ENCODE data around the gene SHISA7. TPM values are rescaled to one million over a fixed set of nuclear protein-coding genes. Genes with fewer than 3 reads are reported as not detected.

SHISA7 gene
- total and polyA plus RNA-seq, 4 donors, result 1.6 TPM; not detected in 3

DNA sequence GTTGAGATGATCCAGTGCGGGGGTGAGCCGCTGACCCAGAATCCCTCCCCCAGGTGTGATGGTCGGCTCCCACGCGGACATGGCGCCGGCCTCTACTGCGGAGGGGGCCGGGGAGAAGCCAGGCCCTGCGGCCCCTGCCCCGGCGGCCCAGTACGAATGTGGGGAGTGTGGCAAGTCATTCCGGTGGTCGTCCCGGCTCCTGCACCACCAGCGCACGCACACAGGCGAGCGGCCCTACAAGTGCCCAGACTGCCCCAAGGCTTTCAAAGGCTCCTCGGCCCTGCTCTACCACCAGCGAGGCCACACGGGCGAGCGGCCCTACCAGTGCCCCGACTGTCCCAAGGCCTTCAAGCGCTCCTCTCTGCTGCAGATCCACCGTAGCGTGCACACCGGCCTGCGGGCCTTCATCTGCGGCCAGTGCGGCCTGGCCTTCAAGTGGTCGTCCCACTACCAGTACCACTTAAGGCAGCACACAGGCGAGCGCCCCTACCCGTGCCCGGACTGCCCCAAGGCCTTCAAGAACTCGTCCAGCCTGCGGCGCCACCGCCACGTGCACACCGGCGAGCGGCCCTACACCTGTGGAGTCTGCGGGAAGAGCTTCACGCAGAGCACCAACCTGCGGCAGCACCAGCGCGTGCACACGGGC lies 38.2 kb upstream of the SHISA7 start:
- TF ChIP-seq HNF4G (IDR thresholded peaks at IDR 0.05), result no peak
- TF ChIP-seq NR2F2 (IDR thresholded peaks at IDR 0.05), result no peak
- TF ChIP-seq RAD21 (IDR thresholded peaks at IDR 0.05), result no peak
- no peak for TF ChIP-seq GABPA (IDR thresholded peaks at IDR 0.05 in 1 of 2, conservative IDR thresholded peaks at IDR 0.05 in 1 of 2)
- no peak for TF ChIP-seq TAF1 (conservative IDR thresholded peaks at IDR 0.05)
- TF ChIP-seq, protein P1, sequence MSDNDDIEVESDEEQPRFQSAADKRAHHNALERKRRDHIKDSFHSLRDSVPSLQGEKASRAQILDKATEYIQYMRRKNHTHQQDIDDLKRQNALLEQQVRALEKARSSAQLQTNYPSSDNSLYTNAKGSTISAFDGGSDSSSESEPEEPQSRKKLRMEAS (IDR thresholded peaks at IDR 0.05), result no peak
- no peak for TF ChIP-seq CTCF (IDR thresholded peaks at IDR 0.05; ENCODE audit: low read depth, low read length, missing input control)
- no peak for TF ChIP-seq JUND (IDR thresholded peaks at IDR 0.05)
- TF ChIP-seq REST (IDR thresholded peaks at IDR 0.05), result no peak
- TF ChIP-seq YY1 (IDR thresholded peaks at IDR 0.05), result no peak
- no peak for TF ChIP-seq FOXA1 (IDR thresholded peaks at IDR 0.05)
- H3K4me1 ChIP-seq (ENCODE audit: control insufficient read depth in 4 of 4, insufficient read depth in 4 of 4, low read length in 3 of 4), result peaks cover 9 to 33% (median 20%) of the 10 kb centered on the region in 4 donors
- no peaks in the 10 kb centered on the region for H3K27me3 ChIP-seq (ENCODE audit: control insufficient read depth in 4 of 4, insufficient read depth in 4 of 4, low read length in 3 of 4)
- DNase-seq (ENCODE audit: low spot score), result no peak
- H3K27ac ChIP-seq (ENCODE audit: low read depth in 1 of 2, low read length in 2 of 2), result no peak overlapping the region
- H3K9me3 ChIP-seq (ENCODE audit: control insufficient read depth in 4 of 4, low read length in 3 of 4), result no peaks in the 10 kb centered on the region
- H3K36me3 ChIP-seq (ENCODE audit: control insufficient read depth in 4 of 4, insufficient read depth in 3 of 4, low read depth in 1 of 4, low read length in 3 of 4), result peaks cover 0 to 11% (median 5%) of the 10 kb centered on the region in 4 donors
- H3K4me3 ChIP-seq (ENCODE audit: low read depth in 1 of 3, low read length in 3 of 3), result no peak overlapping the region
- H3K9ac ChIP-seq (ENCODE audit: low read depth in 1 of 2, low read length in 2 of 2), result no peak overlapping the region
- WGBS, result 98% methylated on average over 52 of the region's 52 CpGs

DNA sequence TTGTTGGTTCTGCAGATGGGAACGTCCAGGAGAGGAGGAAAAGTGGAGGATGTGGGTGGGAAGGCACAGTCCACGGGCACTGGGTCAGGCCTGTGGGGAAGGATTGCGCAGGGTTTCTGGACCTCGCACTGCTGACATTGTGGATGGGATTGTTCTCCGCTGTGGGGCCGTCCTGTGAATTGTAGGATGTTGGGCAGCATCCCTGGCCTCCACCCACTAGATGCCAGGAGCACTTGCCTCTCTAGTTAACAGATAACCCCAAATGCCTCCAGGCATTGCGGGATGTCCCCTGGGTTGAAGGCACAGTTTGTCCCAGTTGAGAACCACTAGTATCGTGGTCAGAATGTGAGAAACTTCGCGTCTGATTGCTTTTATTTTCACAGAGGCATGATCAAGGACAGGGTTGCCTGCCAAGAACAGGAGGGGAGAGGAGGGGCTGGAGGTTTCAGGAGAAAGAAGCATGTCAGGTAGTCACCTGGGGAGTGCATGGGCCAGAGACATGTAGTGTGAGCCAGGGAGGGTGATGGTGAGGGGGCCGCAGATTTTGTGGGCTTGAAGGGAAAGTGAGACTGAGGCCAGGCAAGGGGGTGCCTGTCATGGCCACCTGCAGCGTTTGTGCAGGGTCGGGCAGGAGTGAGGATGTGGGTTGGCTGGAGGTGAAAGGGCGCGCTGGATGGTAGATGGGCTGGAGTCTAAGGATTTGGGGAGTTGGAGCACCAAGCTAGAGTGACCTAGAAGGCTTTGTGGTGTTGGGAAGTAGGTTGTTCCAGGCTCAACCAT lies 36.5 kb upstream of the SHISA7 start:
- no peak for DNase-seq (ENCODE audit: low spot score)

More for the DNA sequence above, 36.5 kb upstream of the SHISA7 start:
- 77% methylated on average over 15 of the region's 15 CpGs for WGBS
- Histone ChIP-seq H3K27ac (ENCODE audit: low read depth in 1 of 2, low read length in 2 of 2) (no peak overlapping the region), H3K4me3 (ENCODE audit: low read depth in 1 of 3, low read length in 3 of 3) (no peak overlapping the region), H3K4me1 (ENCODE audit: control insufficient read depth in 4 of 4, insufficient read depth in 4 of 4, low read length in 3 of 4) (peaks cover 8 to 34% (median 23%) of the 10 kb centered on the region in 4 donors), H3K36me3 (ENCODE audit: control insufficient read depth in 4 of 4, insufficient read depth in 3 of 4, low read depth in 1 of 4, low read length in 3 of 4) (peaks cover 0 to 11% (median 5%) of the 10 kb centered on the region in 4 donors), H3K27me3 (ENCODE audit: control insufficient read depth in 4 of 4, insufficient read depth in 4 of 4, low read length in 3 of 4) (no peaks in the 10 kb centered on the region), H3K9ac (ENCODE audit: low read depth in 1 of 2, low read length in 2 of 2) (no peak overlapping the region), H3K9me3 (ENCODE audit: control insufficient read depth in 4 of 4, low read length in 3 of 4) (no peaks in the 10 kb centered on the region)
- TF ChIP-seq SP1 (IDR thresholded peaks at IDR 0.05) (peak; percentile 13), EGR1 (IDR thresholded peaks at IDR 0.05; ENCODE audit: low read depth in 2 of 2) (no peak)
